Astrocyte (in vitro differentiated cells and primary cell): ENCODE measurements around the gene PDE6B.

Experiments
- EZH2 ChIP-seq: IDR thresholded peaks from 2 replicates; pipeline ENCODE4 v1.6.1; 2012; ENCODE audit warnings: mild to moderate bottlenecking, low read length, inconsistent platforms; ENCODE audit not compliant: insufficient read depth
- TF ChIP-seq, protein P1 (sequence below): IDR thresholded peaks from 2 replicates; pipeline ENCODE4 v1.5.1; 2011; ENCODE audit warnings: low read depth, mild to moderate bottlenecking, inconsistent platforms, low read length, moderate library complexity; ENCODE audit not compliant: insufficient read depth

DNA sequence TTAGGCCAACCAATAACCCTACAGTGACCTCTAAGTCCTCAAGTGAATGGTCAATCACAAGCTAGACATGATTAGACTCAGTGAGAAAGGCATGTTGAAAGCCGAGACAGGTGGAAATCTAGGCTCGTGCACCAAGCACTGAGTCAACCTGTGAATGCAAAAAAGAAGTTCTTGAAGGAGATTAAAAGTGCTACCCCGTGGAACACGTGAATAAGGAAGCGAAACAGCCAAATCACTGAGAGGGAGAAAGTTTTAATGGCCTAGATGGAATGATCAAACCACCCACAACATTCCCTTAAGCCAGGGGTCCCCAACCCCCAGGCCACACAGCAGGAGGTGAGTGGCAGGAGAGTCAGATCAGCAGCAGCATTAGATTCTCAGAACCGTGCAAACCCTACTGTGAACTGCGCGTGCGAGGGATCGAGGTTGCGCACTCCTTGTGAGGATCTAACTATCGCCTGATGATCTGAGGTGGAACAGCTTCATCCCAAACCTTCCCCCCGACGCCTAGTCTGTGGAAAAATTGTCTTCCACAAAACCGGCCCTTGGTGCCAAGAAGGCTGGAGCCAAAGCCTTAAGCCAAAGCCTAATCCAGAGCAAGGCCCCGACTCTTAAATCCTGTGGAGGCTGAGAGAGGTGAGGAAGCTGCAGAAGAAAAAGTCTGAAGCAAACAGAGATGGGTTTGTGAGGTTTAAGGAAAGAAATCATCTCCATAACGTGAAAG is 19.5 kb upstream of the PDE6B start:
- TF ChIP-seq, protein P1, sequence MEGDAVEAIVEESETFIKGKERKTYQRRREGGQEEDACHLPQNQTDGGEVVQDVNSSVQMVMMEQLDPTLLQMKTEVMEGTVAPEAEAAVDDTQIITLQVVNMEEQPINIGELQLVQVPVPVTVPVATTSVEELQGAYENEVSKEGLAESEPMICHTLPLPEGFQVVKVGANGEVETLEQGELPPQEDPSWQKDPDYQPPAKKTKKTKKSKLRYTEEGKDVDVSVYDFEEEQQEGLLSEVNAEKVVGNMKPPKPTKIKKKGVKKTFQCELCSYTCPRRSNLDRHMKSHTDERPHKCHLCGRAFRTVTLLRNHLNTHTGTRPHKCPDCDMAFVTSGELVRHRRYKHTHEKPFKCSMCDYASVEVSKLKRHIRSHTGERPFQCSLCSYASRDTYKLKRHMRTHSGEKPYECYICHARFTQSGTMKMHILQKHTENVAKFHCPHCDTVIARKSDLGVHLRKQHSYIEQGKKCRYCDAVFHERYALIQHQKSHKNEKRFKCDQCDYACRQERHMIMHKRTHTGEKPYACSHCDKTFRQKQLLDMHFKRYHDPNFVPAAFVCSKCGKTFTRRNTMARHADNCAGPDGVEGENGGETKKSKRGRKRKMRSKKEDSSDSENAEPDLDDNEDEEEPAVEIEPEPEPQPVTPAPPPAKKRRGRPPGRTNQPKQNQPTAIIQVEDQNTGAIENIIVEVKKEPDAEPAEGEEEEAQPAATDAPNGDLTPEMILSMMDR, result no peak
- no peak for TF ChIP-seq EZH2
